Hepatocyte (in vitro differentiated cells): ENCODE results near the gene PTPRN2.

Source experiments
- CTCF ChIP-seq: fragments of 200-600 bp; sonication (generic); IDR thresholded peaks from 2 replicates; pipeline ENCODE4 v1.5.1; 2016; ENCODE audit warnings: antibody characterized with exemption, mild to moderate bottlenecking; ENCODE audit not compliant: poor library complexity
- EZH2 ChIP-seq: fragments of 200-600 bp; sonication (generic); IDR thresholded peaks from 2 replicates; pipeline ENCODE4 v1.6.1; 2016; ENCODE audit warnings: antibody characterized with exemption, mild to moderate bottlenecking, borderline replicate concordance
- EZH2phosphoT487 ChIP-seq: fragments of 200-600 bp; sonication (generic); IDR thresholded peaks from one replicate; pipeline ENCODE4 v1.6.1; 2018; ENCODE audit warnings: antibody characterized with exemption, mild to moderate bottlenecking, low read depth, moderate library complexity; ENCODE audit not compliant: unreplicated experiment, severe bottlenecking

DNA sequence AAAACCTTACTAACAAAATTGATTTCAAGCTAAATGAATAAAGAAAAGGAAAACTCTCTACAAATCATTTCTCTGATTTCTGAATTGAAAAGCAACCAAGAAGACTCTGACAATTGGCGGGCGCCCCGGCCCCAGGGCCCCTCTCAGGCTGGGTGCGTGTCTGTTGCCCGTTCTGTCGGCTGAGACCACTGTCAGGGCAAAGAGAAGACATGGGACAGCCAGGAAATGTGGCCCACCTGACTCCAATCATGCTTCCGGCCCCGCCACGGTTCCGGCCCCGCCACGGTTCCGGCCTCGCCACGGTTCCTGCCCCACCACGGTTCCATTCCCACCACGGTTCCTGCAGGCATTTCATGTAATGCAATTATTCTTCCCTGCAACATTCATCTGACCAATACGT, 115.9 kb downstream of the PTPRN2 start:
- no peak for TF ChIP-seq CTCF
- no peak for TF ChIP-seq EZH2phosphoT487
- no peak for TF ChIP-seq EZH2
